Mesenteric fat pad (tissue), 1 donor: ENCODE data around the gene SH3RF3. TPM values are rescaled to one million over a fixed set of nuclear protein-coding genes. Genes with fewer than 3 reads are reported as not detected.
A peak's percentile ranks its signal among the peaks of the same experiment; 100 is the strongest.

ENCODE experiments used
- DNase-seq: peaks from one replicate; pipeline ENCODE4 v3.0.0-alpha.2; 2020; ENCODE audit warnings: low spot score
- total RNA-seq: library from RNA; stranded (reverse); fragmentation: NEBNext Ultra II Directional; extraction: Animal tissue kit (Norgen Biotek cat#: 25700); gene quantifications from one replicate; pipeline ENCODE4 v1.2.1, GENCODE V29; 2021
- donor health status: DM: yes; HTN: yes; CAD: no.

SH3RF3 gene
- total RNA-seq, 1 donor from 2014 or later, result 20.4 TPM

GRCh38 chr2:109444916-109445315, 315.9 kb downstream of the SH3RF3 start:
- DNase-seq, result no peak

GRCh38 chr2:109446278-109447131, 317.5 kb downstream of the SH3RF3 start:
- DNase-seq, result peak; percentile 73

- DNase-seq, result peak; percentile 37
Observed at GRCh38 chr2:109447251-109447661, 318.3 kb downstream of the SH3RF3 start.

- peak; percentile 60 for DNase-seq
Observed at GRCh38 chr2:109447776-109448175, 318.8 kb downstream of the SH3RF3 start.

- DNase-seq, result peak; percentile 9
Observed at GRCh38 chr2:109448207-109448606, 319.2 kb downstream of the SH3RF3 start.

GRCh38 chr2:109448946-109449788, 320.2 kb downstream of the SH3RF3 start:
- DNase-seq, result peak; percentile 88

- DNase-seq, result peak; percentile 88
Observed at GRCh38 chr2:109450574-109451273, 321.7 kb downstream of the SH3RF3 start.

GRCh38 chr2:109451671-109452070, 322.7 kb downstream of the SH3RF3 start:
- DNase-seq, result peak; percentile 62

GRCh38 chr2:109452318-109453305, 323.6 kb downstream of the SH3RF3 start:
- DNase-seq, result peak; percentile 73

- DNase-seq, result peak; percentile 49
Observed at GRCh38 chr2:109453371-109453995, 324.5 kb downstream of the SH3RF3 start.

- DNase-seq, result peak; percentile 60
Observed at GRCh38 chr2:109454304-109454703, 325.3 kb downstream of the SH3RF3 start.

- peak; percentile 85 for DNase-seq
Observed at GRCh38 chr2:109454765-109455394, 325.9 kb downstream of the SH3RF3 start.

GRCh38 chr2:109455731-109456691, 327.0 kb downstream of the SH3RF3 start:
- DNase-seq, result peak; percentile 83

GRCh38 chr2:109456776-109457175, 327.8 kb downstream of the SH3RF3 start:
- peak; percentile 62 for DNase-seq

- DNase-seq, result peak; percentile 37
Observed at GRCh38 chr2:109457366-109457765, 328.4 kb downstream of the SH3RF3 start.

GRCh38 chr2:109457794-109458193, 328.8 kb downstream of the SH3RF3 start:
- DNase-seq, result peak; percentile 20

- peak; percentile 5 for DNase-seq
Observed at GRCh38 chr2:109458512-109458911, 329.5 kb downstream of the SH3RF3 start.

- peak; percentile 51 for DNase-seq
Observed at GRCh38 chr2:109459485-109459884, 330.5 kb downstream of the SH3RF3 start.
